DOHH2 (cell line): ENCODE measurements around the gene SPHKAP.

Experiments
- H3F3A ChIP-seq: fragments of 200-600 bp; sonication (generic), shearing (Covaris generic); 2 replicates; pipeline ENCODE4 v1.6.0; 2016; ENCODE audit warnings: antibody characterized with exemption, mild to moderate bottlenecking; ENCODE audit not compliant: control insufficient read depth, insufficient read depth
- H3K27ac ChIP-seq: fragments of 200-600 bp; sonication (generic); 2 replicates; pipeline ENCODE4 v1.5.1; 2014; ENCODE audit warnings: low read depth, mild to moderate bottlenecking, low read length, moderate library complexity
- H3K27me3 ChIP-seq: fragments of 200-600 bp; sonication (generic); 2 replicates; pipeline ENCODE4 v1.6.1; 2014; ENCODE audit warnings: mild to moderate bottlenecking, low read length, mixed read lengths; ENCODE audit not compliant: control insufficient read depth
- H3K36me3 ChIP-seq: fragments of 200-600 bp; sonication (generic); 2 replicates; pipeline ENCODE4 v1.6.1; 2014; ENCODE audit warnings: mild to moderate bottlenecking, low read length, moderate library complexity, mixed read lengths; ENCODE audit not compliant: control insufficient read depth
- H3K4me1 ChIP-seq: fragments of 200-600 bp; sonication (generic); 2 replicates; pipeline ENCODE4 v1.6.1; 2014; ENCODE audit warnings: mild to moderate bottlenecking, low read length, mixed read lengths; ENCODE audit not compliant: control insufficient read depth
- H3K4me2 ChIP-seq: fragments of 200-600 bp; sonication (generic); 2 replicates; pipeline ENCODE4 v1.6.0; 2014; ENCODE audit warnings: mild to moderate bottlenecking, low read length, moderate library complexity
- H3K4me3 ChIP-seq: fragments of 200-600 bp; sonication (generic); 2 replicates; pipeline ENCODE4 v1.5.1; 2014; ENCODE audit warnings: mild to moderate bottlenecking, low read length, mixed read lengths
- H3K79me2 ChIP-seq: fragments of 200-600 bp; sonication (generic); 2 replicates; pipeline ENCODE4 v1.6.1; 2014; ENCODE audit warnings: mild to moderate bottlenecking, low read length, mixed read lengths; ENCODE audit not compliant: control insufficient read depth
- H3K9me2 ChIP-seq: fragments of 200-600 bp; sonication (generic); replicated peaks from 2 replicates; pipeline ENCODE4 v1.6.1; 2014; ENCODE audit warnings: mild to moderate bottlenecking, low read length, mixed read lengths; ENCODE audit not compliant: control insufficient read depth
- H3K9me3 ChIP-seq: fragments of 200-600 bp; sonication (generic); 2 replicates; pipeline ENCODE4 v1.6.1; 2014; ENCODE audit warnings: antibody characterized with exemption, low read length, mixed read lengths; ENCODE audit not compliant: control insufficient read depth, insufficient read depth
- H4K20me1 ChIP-seq: fragments of 200-600 bp; sonication (generic); 2 replicates; pipeline ENCODE4 v1.6.0; 2014; ENCODE audit warnings: low read depth, mild to moderate bottlenecking, antibody characterized with exemption, low read length, moderate library complexity; ENCODE audit not compliant: control insufficient read depth, insufficient read depth
- EZH2phosphoT487 ChIP-seq: fragments of 200-600 bp; sonication (generic); IDR thresholded peaks from 2 replicates; pipeline ENCODE4 v1.6.1; 2017; ENCODE audit warnings: borderline replicate concordance, mild to moderate bottlenecking, antibody characterized with exemption, low read length, moderate library complexity, mixed read lengths
- TF ChIP-seq, protein P1 (sequence below): fragments of 200-600 bp; sonication (generic); IDR thresholded peaks from one replicate; pipeline ENCODE4 v1.5.1; 2014; ENCODE audit warnings: antibody characterized with exemption, mild to moderate bottlenecking, low read depth, low read length; ENCODE audit not compliant: poor library complexity, severe bottlenecking

SPHKAP gene

GRCh38 chr2:227932403-227932802 lies 249.1 kb downstream of the SPHKAP start:
- H3K9me3 ChIP-seq: no peaks in the 10 kb centered on the region
- no peaks in the 10 kb centered on the region for H3K36me3 ChIP-seq
- no peak overlapping the region for H3K27ac ChIP-seq
- no peak overlapping the region for H3K4me3 ChIP-seq
- no peaks in the 10 kb centered on the region for H3K9me2 ChIP-seq
- H3F3A ChIP-seq: no peaks in the 10 kb centered on the region
- no peak overlapping the region for H3K4me2 ChIP-seq
- H4K20me1 ChIP-seq: no peaks in the 10 kb centered on the region
- H3K27me3 ChIP-seq: no peaks in the 10 kb centered on the region; the same call in 1 of the 2 replicates
- H3K4me1 ChIP-seq: no peaks in the 10 kb centered on the region
- H3K79me2 ChIP-seq: no peaks in the 10 kb centered on the region
- TF ChIP-seq, protein P1, sequence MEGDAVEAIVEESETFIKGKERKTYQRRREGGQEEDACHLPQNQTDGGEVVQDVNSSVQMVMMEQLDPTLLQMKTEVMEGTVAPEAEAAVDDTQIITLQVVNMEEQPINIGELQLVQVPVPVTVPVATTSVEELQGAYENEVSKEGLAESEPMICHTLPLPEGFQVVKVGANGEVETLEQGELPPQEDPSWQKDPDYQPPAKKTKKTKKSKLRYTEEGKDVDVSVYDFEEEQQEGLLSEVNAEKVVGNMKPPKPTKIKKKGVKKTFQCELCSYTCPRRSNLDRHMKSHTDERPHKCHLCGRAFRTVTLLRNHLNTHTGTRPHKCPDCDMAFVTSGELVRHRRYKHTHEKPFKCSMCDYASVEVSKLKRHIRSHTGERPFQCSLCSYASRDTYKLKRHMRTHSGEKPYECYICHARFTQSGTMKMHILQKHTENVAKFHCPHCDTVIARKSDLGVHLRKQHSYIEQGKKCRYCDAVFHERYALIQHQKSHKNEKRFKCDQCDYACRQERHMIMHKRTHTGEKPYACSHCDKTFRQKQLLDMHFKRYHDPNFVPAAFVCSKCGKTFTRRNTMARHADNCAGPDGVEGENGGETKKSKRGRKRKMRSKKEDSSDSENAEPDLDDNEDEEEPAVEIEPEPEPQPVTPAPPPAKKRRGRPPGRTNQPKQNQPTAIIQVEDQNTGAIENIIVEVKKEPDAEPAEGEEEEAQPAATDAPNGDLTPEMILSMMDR: no peak
- TF ChIP-seq EZH2phosphoT487: no peak

DNA sequence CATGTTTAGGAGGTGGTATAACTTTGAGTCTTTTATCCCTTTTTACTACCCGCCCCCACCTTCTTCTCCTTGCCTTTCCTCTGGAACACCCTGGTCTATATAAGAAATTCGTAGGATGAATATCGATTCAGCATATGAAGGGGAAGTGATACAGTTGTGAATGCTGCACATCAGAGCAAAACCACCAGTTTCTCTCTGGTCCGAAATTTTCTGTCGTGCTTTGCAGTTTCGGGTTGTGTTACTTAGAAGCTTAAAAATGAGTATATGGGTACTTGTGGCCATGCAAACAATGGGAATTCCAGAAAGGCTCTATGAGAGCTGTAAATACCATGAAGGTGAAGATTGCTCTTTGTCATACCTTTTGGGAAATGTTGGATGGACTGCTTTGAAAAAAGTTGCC lies 249.5 kb downstream of the SPHKAP start:
- H3K4me2 ChIP-seq: no peak overlapping the region
- no peaks in the 10 kb centered on the region for H3K4me1 ChIP-seq
- no peak overlapping the region for H3K27ac ChIP-seq
- no peaks in the 10 kb centered on the region for H3K9me2 ChIP-seq
- no peak overlapping the region for H3K4me3 ChIP-seq
- no peaks in the 10 kb centered on the region for H3F3A ChIP-seq
- no peaks in the 10 kb centered on the region for H3K36me3 ChIP-seq
- TF ChIP-seq EZH2phosphoT487: no peak
- TF ChIP-seq, protein P1: no peak
- no peaks in the 10 kb centered on the region for H3K9me3 ChIP-seq
- no peaks in the 10 kb centered on the region; the same call in 1 of the 2 replicates for H3K27me3 ChIP-seq
- H4K20me1 ChIP-seq: no peaks in the 10 kb centered on the region
- no peaks in the 10 kb centered on the region for H3K79me2 ChIP-seq
